ENCODE data around the gene FAM3D. TPM values are rescaled to one million over a fixed set of nuclear protein-coding genes. Genes with fewer than 3 reads are reported as not detected.

FAM3D gene
- total RNA-seq, 2 experiments from 2014 or later, result not detected

Other genes with a start within 250 kb of the FAM3D start
- 10 to 100 TPM; 43.4 to 60.6 TPM for gene PDHB, start 232.9 kb downstream of the FAM3D start, total RNA-seq
- 1 to 10 TPM; 6.4 to 7.0 TPM for gene KCTD6, start 174.7 kb downstream of the FAM3D start, total RNA-seq
- not detected for gene ACOX2, start 129.6 kb downstream of the FAM3D start, total RNA-seq
- not detected for gene FAM107A, start 89.4 kb downstream of the FAM3D start, total RNA-seq